Measurements from ENCODE around the gene CD300LG. TPM values are rescaled to one million over a fixed set of nuclear protein-coding genes. Genes with fewer than 3 reads are reported as not detected.

The CD300LG gene
- total RNA-seq, 3 donors from 2014 or later (not counting 1 experiment from before 2014, with no cell fraction given): not detected

DNA sequence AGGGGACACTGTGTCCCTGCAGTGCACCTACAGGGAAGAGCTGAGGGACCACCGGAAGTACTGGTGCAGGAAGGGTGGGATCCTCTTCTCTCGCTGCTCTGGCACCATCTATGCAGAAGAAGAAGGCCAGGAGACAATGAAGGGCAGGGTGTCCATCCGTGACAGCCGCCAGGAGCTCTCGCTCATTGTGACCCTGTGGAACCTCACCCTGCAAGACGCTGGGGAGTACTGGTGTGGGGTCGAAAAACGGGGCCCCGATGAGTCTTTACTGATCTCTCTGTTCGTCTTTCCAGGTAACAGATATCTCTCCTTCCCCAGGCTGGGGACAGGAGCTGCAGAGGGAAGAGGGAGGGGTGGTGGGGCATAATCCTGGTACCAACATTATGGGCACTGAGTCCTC is 1.6 kb downstream of the CD300LG start:
- H3K9me3 Mint-ChIP-seq: no peaks in the 10 kb centered on the region
- TF ChIP-seq, protein P1, sequence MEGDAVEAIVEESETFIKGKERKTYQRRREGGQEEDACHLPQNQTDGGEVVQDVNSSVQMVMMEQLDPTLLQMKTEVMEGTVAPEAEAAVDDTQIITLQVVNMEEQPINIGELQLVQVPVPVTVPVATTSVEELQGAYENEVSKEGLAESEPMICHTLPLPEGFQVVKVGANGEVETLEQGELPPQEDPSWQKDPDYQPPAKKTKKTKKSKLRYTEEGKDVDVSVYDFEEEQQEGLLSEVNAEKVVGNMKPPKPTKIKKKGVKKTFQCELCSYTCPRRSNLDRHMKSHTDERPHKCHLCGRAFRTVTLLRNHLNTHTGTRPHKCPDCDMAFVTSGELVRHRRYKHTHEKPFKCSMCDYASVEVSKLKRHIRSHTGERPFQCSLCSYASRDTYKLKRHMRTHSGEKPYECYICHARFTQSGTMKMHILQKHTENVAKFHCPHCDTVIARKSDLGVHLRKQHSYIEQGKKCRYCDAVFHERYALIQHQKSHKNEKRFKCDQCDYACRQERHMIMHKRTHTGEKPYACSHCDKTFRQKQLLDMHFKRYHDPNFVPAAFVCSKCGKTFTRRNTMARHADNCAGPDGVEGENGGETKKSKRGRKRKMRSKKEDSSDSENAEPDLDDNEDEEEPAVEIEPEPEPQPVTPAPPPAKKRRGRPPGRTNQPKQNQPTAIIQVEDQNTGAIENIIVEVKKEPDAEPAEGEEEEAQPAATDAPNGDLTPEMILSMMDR (IDR thresholded peaks at IDR 0.05): no peak
- H3K27me3 Mint-ChIP-seq (ENCODE audit: low read depth in 2 of 2): peaks cover 6 to 16% of the 10 kb centered on the region in 2 donors
- H3K27ac ChIP-seq (ENCODE audit: low read length): no peak overlapping the region
- no peaks in the 10 kb centered on the region for H3K27me3 ChIP-seq (ENCODE audit: control insufficient read depth, insufficient read depth, low read length)
- no peaks in the 10 kb centered on the region for H3K9me3 ChIP-seq (ENCODE audit: control insufficient read depth, insufficient read depth, low read length)
- intact Hi-C loops (cut with micrococcal nuclease): no loop called here
- H3K36me3 Mint-ChIP-seq: no peaks in the 10 kb centered on the region
- H3K4me1 Mint-ChIP-seq: peaks cover 0 to 7% of the 10 kb centered on the region in 2 donors
- ATAC-seq: no peak
- no peak for DNase-seq
- no peaks in the 10 kb centered on the region for H3K36me3 ChIP-seq (ENCODE audit: control insufficient read depth, insufficient read depth, low read length)
- 91% methylated on average over 10 of the region's 10 CpGs for WGBS (ENCODE audit: insufficient coverage)
- H3K4me3 ChIP-seq (ENCODE audit: low read length): no peak overlapping the region
- H3K27ac Mint-ChIP-seq: no peak overlapping the region
- no peak overlapping the region for H3K4me3 Mint-ChIP-seq
- H3K4me1 ChIP-seq (ENCODE audit: control insufficient read depth, insufficient read depth, low read length): no peaks in the 10 kb centered on the region

DNA sequence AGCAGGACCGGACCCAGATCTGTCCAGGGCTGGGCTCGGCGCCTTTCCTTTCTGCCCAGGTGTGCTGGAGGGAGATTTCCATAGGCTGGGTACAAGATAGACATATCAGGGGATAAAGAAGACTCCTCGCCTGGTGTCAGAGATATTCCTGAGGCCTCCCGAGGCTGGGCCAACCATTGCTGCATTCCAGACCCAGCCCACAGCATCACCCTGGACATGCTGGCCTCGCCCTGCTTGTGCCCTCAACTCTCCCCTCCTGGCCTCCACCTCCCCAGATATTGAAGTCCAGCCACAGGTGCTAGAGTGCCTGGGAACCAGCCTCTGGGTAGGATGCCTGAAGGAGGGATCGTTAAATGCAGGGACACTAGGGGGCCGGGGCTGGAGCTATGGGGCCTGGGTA is 2.1 kb downstream of the CD300LG start:
- H3K27ac ChIP-seq (ENCODE audit: low read length): no peak overlapping the region
- no peaks in the 10 kb centered on the region for H3K9me3 Mint-ChIP-seq
- no peak overlapping the region for H3K27ac Mint-ChIP-seq
- TF ChIP-seq, protein P1 (IDR thresholded peaks at IDR 0.05): no peak
- intact Hi-C loops (cut with micrococcal nuclease): no loop called here
- H3K27me3 ChIP-seq (ENCODE audit: control insufficient read depth, insufficient read depth, low read length): no peaks in the 10 kb centered on the region
- H3K36me3 Mint-ChIP-seq: no peaks in the 10 kb centered on the region
- H3K36me3 ChIP-seq (ENCODE audit: control insufficient read depth, insufficient read depth, low read length): no peaks in the 10 kb centered on the region
- H3K4me3 ChIP-seq (ENCODE audit: low read length): no peak overlapping the region
- ATAC-seq: no peak
- H3K4me3 Mint-ChIP-seq: no peak overlapping the region
- no peaks in the 10 kb centered on the region for H3K9me3 ChIP-seq (ENCODE audit: control insufficient read depth, insufficient read depth, low read length)
- peaks cover 6 to 16% of the 10 kb centered on the region in 2 donors for H3K27me3 Mint-ChIP-seq (ENCODE audit: low read depth in 2 of 2)
- WGBS (ENCODE audit: insufficient coverage): 85% methylated on average over 8 of the region's 8 CpGs
- no peak for DNase-seq
- peaks cover 0 to 7% of the 10 kb centered on the region in 2 donors for H3K4me1 Mint-ChIP-seq
- no peaks in the 10 kb centered on the region for H3K4me1 ChIP-seq (ENCODE audit: control insufficient read depth, insufficient read depth, low read length)

DNA sequence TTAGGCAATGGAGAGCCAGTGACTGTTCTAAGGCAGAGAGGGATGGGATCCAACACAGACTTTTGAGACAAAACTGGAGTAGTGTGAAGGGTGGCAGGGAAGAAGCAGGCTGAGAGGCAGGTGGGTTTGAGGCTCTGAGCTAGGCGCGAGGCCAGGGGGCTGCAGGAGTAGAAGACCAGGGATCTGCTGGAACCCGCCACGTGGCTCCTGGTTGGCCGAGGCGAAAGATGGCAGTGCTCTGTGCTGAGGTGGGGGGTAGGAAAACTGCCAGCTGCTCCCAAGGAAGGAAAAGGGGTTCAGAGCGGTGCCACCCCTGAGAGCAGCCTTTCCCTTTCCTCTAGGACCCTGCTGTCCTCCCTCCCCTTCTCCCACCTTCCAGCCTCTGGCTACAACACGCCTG is 5.6 kb downstream of the CD300LG start:
- no peaks in the 10 kb centered on the region for H3K27me3 ChIP-seq (ENCODE audit: control insufficient read depth, insufficient read depth, low read length)
- Mint-ChIP-seq H3K36me3 (no peaks in the 10 kb centered on the region), H3K4me3 (no peak overlapping the region), H3K27ac (no peak overlapping the region), H3K4me1 (no peaks in the 10 kb centered on the region), H3K27me3 (ENCODE audit: low read depth in 2 of 2) (peaks cover 0 to 14% of the 10 kb centered on the region in 2 donors), H3K9me3 (no peaks in the 10 kb centered on the region)
- H3K4me1 ChIP-seq (ENCODE audit: control insufficient read depth, insufficient read depth, low read length): no peaks in the 10 kb centered on the region
- no peaks in the 10 kb centered on the region for H3K36me3 ChIP-seq (ENCODE audit: control insufficient read depth, insufficient read depth, low read length)
- DNase-seq: no peak
- ATAC-seq: no peak
- intact Hi-C loops (cut with micrococcal nuclease): no loop called here
- no peak overlapping the region for H3K27ac ChIP-seq (ENCODE audit: low read length)
- no peak overlapping the region for H3K4me3 ChIP-seq (ENCODE audit: low read length)
- 89% methylated on average over 8 of the region's 8 CpGs for WGBS (ENCODE audit: insufficient coverage)
- H3K9me3 ChIP-seq (ENCODE audit: control insufficient read depth, insufficient read depth, low read length): peaks cover 3% of the 10 kb centered on the region
- TF ChIP-seq, protein P1 (IDR thresholded peaks at IDR 0.05): no peak

DNA sequence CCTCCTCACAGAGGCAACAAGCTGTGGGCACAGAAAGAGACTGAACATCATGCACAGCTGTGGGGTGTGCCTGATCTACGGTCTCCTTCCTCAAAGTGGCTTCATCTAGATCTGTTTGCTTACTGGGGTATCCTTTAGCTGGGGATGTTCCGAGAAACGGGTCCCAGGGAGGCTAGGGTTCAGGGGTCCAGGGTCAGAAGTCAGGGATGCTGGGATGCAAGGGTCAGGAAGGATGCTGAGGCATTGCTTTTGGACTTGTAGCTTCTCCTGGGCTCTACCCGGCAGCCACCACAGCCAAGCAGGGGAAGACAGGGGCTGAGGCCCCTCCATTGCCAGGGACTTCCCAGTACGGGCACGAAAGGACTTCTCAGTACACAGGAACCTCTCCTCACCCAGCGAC is 6.6 kb downstream of the CD300LG start:
- no peaks in the 10 kb centered on the region for H3K4me1 ChIP-seq (ENCODE audit: control insufficient read depth, insufficient read depth, low read length)
- intact Hi-C loops (cut with micrococcal nuclease): no loop called here
- no peak overlapping the region for H3K27ac ChIP-seq (ENCODE audit: low read length)
- ATAC-seq: no peak
- H3K36me3 Mint-ChIP-seq: no peaks in the 10 kb centered on the region
- DNase-seq: no peak
- no peak overlapping the region for H3K4me3 ChIP-seq (ENCODE audit: low read length)
- peaks cover 3% of the 10 kb centered on the region for H3K9me3 ChIP-seq (ENCODE audit: control insufficient read depth, insufficient read depth, low read length)
- H3K4me1 Mint-ChIP-seq: no peaks in the 10 kb centered on the region
- WGBS (ENCODE audit: insufficient coverage): 78% methylated on average over 7 of the region's 7 CpGs
- no peak overlapping the region for H3K27ac Mint-ChIP-seq
- no peak overlapping the region for H3K4me3 Mint-ChIP-seq
- H3K36me3 ChIP-seq (ENCODE audit: control insufficient read depth, insufficient read depth, low read length): no peaks in the 10 kb centered on the region
- TF ChIP-seq, protein P1 (IDR thresholded peaks at IDR 0.05): no peak
- peaks cover 0 to 10% of the 10 kb centered on the region in 2 donors for H3K27me3 Mint-ChIP-seq (ENCODE audit: low read depth in 2 of 2)
- H3K27me3 ChIP-seq (ENCODE audit: control insufficient read depth, insufficient read depth, low read length): peaks cover 2% of the 10 kb centered on the region
- H3K9me3 Mint-ChIP-seq: no peaks in the 10 kb centered on the region

All from natural killer cell (primary cell).